K562 (cell line): ENCODE results near the gene FXYD3. TPM values are rescaled to one million over a fixed set of nuclear protein-coding genes. Genes with fewer than 3 reads are reported as not detected.
A peak's percentile ranks its signal among the peaks of the same experiment; 100 is the strongest.

ENCODE experiments used
- CHD4 ChIP-seq: fragments of 200-600 bp; sonication (generic); IDR thresholded peaks from 3 replicates; pipeline ENCODE4 v1.6.1; 2012; ENCODE audit warnings: low read depth, mild to moderate bottlenecking, mixed read lengths, low read length, inconsistent platforms; ENCODE audit not compliant: insufficient read depth, insufficient replicate concordance, poor library complexity, severe bottlenecking
- HDAC1 ChIP-seq, 2 experiments: fragments of 450-650 bp; IDR thresholded peaks; 2 replicates each; pipeline ENCODE4 v1.6.1; 2016 to 2017; ENCODE audit warnings: inconsistent platforms in 1 of 2, mild to moderate bottlenecking in 1 of 2, moderate library complexity in 1 of 2
- HDAC8 ChIP-seq: fragments of 450-650 bp; IDR thresholded peaks from 2 replicates; pipeline ENCODE4 v1.6.1; 2016; ENCODE audit warnings: mild to moderate bottlenecking, missing genetic modification characterization, moderate library complexity, missing compliant biosample characterization
- HDGF ChIP-seq: fragments of 450-650 bp; IDR thresholded peaks from 2 replicates; pipeline ENCODE4 v1.6.1; 2016
- MTA1 ChIP-seq: fragments of 450-650 bp; IDR thresholded peaks from 2 replicates; pipeline ENCODE4 v1.6.1; 2017; ENCODE audit warnings: borderline replicate concordance
- THRB ChIP-seq: fragments of 450-650 bp; formaldehyde crosslinking; conservative IDR thresholded peaks from 2 replicates; pipeline ENCODE4 v1.4.0; 2022; ENCODE audit warnings: mild to moderate bottlenecking, missing genetic modification characterization
- ZBTB9 ChIP-seq: fragments of 450-650 bp; formaldehyde crosslinking; IDR thresholded peaks from 2 replicates; pipeline ENCODE4 v1.4.0; 2020; ENCODE audit warnings: mild to moderate bottlenecking, moderate library complexity
- ZKSCAN1 ChIP-seq: fragments of 150-350 bp; IDR thresholded peaks from 2 replicates; pipeline ENCODE4 v1.6.1; 2016; ENCODE audit warnings: low read depth, low read length
- ZNF134 ChIP-seq: fragments of 250-450 bp; sonication (Bioruptor Pico); conservative IDR thresholded peaks from 2 replicates; pipeline ENCODE4 v1.4.0; 2020
- polyA plus RNA-seq, 8 experiments: library from polyadenylated mRNA; depleted of rRNA in 4 of 8; stranded (reverse) in 5 of 8; unstranded in 3 of 8; fragments of >200 nt; fragmentation: Nextera tagmentation in 2 of 8; fragmentation: Illumina TruSeq in 1 of 8; extraction: Ambion mirVana in 2 of 8; extraction: Trizol in 1 of 8; gene quantifications; 2 replicates each; pipeline versions ENCODE4 v1.2.1 to v1.2.3, GENCODE V29; 2011 to 2014; ENCODE audit warnings: inconsistent platforms in 1 of 8, missing spikeins in 1 of 8
- total RNA-seq, 7 experiments: library from RNA; depleted of rRNA in 6 of 7; stranded (reverse); fragments of >200 nt in 6 of 7; fragmentation: Illumina TruSeq in 2 of 7; extraction: Trizol in 2 of 7; gene quantifications; 2 replicates each; pipeline versions ENCODE4 v1.2.1 to v1.2.3, GENCODE V29; 2011 to 2021; ENCODE audit warnings: low replicate concordance in 1 of 7

The FXYD3 gene
- total and polyA plus RNA-seq, 9 of the 15 experiments (the other 6 are each of a cell fraction or from before 2014, with no cell fraction given) = 0.24 TPM; not detected in 8

GRCh38 chr19:35155981-35156672, 40.5 kb downstream of the FXYD3 start (continued):
- TF ChIP-seq THRB (CRISPR knock-in tag) (0 out of 2 replicates have a peak, but pooled peaks have one; percentile 7), ZNF134 (CRISPR knock-in tag) (no peak), HDAC8 (tag) (0 out of 2 replicates have a peak, but pooled peaks have one; percentile 20), CHD4 (no peak), MTA1 (no peak), ZBTB9 (CRISPR knock-in tag) (no peak), HDAC1 (IDR thresholded peaks at IDR 0.05) (0 out of 4 replicates have a peak, but pooled peaks of 1 of the 2 experiments have one; percentile 40), HDGF (0 out of 2 replicates have a peak, but pooled peaks have one; percentile 43), ZKSCAN1 (peak; percentile 86)
